Fibroblast of lung (primary cell): ENCODE data around the gene ERCC6L. TPM values are rescaled to one million over a fixed set of nuclear protein-coding genes. Genes with fewer than 3 reads are reported as not detected.

Experiments
- DNase-seq, 2 donors: peaks; one replicate each; pipeline versions ENCODE4 v3.0.0 to v3.0.0-alpha.2; 2010; ENCODE audit warnings: low read depth in 2 of 2
- H2AFZ ChIP-seq: 2 replicates; pipeline ENCODE4 v1.5.1; 2012; ENCODE audit warnings: low read length, control low read depth, inconsistent platforms
- H3K27ac ChIP-seq: 2 replicates; pipeline ENCODE4 v1.5.1; 2011; ENCODE audit warnings: low read length, control low read depth; ENCODE audit not compliant: insufficient read depth
- H3K27me3 ChIP-seq: 2 replicates; pipeline ENCODE4 v1.5.1; 2011; ENCODE audit warnings: mild to moderate bottlenecking, low read length; ENCODE audit not compliant: control insufficient read depth, insufficient read depth
- H3K36me3 ChIP-seq: 2 replicates; pipeline ENCODE4 v1.5.1; 2011; ENCODE audit warnings: low read length; ENCODE audit not compliant: control insufficient read depth, insufficient read depth
- H3K4me1 ChIP-seq: 2 replicates; pipeline ENCODE4 v1.5.1; 2011; ENCODE audit warnings: low read length; ENCODE audit not compliant: control insufficient read depth, insufficient read depth; ENCODE audit errors: extremely low read depth
- H3K4me2 ChIP-seq: 2 replicates; pipeline ENCODE4 v1.5.1; 2011; ENCODE audit warnings: low read length, control low read depth; ENCODE audit not compliant: insufficient read depth; ENCODE audit errors: extremely low read depth
- H3K4me3 ChIP-seq, 4 experiments: fragments of 200-600 bp in 1 of 4; sonication (generic) in 1 of 4; replicated peaks in 1 of 4; 2 replicates each; pipeline ENCODE4 v1.5.1; 2011 to 2016; ENCODE audit warnings: low read length in 4 of 4, low read depth in 3 of 4, mild to moderate bottlenecking in 3 of 4, control low read depth in 2 of 4, inconsistent platforms in 1 of 4, mixed read lengths in 1 of 4; ENCODE audit not compliant: insufficient read depth in 1 of 4; ENCODE audit errors: control extremely low read depth in 1 of 4
- H3K79me2 ChIP-seq: 2 replicates; pipeline ENCODE4 v1.5.1; 2012; ENCODE audit warnings: mild to moderate bottlenecking, low read length, inconsistent platforms; ENCODE audit not compliant: control insufficient read depth, insufficient read depth
- H3K9ac ChIP-seq: 2 replicates; pipeline ENCODE4 v1.5.1; 2011; ENCODE audit warnings: mild to moderate bottlenecking, low read length, control low read depth; ENCODE audit not compliant: insufficient read depth
- H3K9me3 ChIP-seq: 2 replicates; pipeline ENCODE4 v1.5.1; 2012; ENCODE audit warnings: low read depth, low read length; ENCODE audit not compliant: control insufficient read depth, insufficient read depth
- H4K20me1 ChIP-seq: 2 replicates; pipeline ENCODE4 v1.5.1; 2011; ENCODE audit warnings: low read length; ENCODE audit not compliant: control insufficient read depth, insufficient read depth; ENCODE audit errors: extremely low read depth
- EZH2 ChIP-seq: IDR thresholded peaks from 2 replicates; pipeline ENCODE4 v1.5.1; 2012; ENCODE audit warnings: low read length, control low read depth, mild to moderate bottlenecking; ENCODE audit errors: missing control alignments
- polyA plus RNA-seq, 2 donors: library from polyadenylated mRNA; depleted of rRNA in 1 of 2; stranded (reverse) in 1 of 2; unstranded in 1 of 2; fragments of >200 nt; gene quantifications; 2 replicates each; pipeline ENCODE4 v1.2.1, GENCODE V29; 2011 to 2012; ENCODE audit warnings: missing spikeins in 1 of 2
- total RNA-seq: library from RNA; depleted of rRNA; stranded (reverse); fragments of >200 nt; gene quantifications from 2 replicates; pipeline ENCODE4 v1.2.1, GENCODE V29; 2014
- TF ChIP-seq, protein P1 (sequence below), 2 donors: IDR thresholded peaks in 1 of 2; conservative IDR thresholded peaks in 1 of 2; 1 replicate in 1 of 2; 2 replicates in 1 of 2; pipeline ENCODE4 v1.5.1; 2011 to 2012; ENCODE audit warnings: low read length in 2 of 2, control low read depth in 1 of 2, inconsistent platforms in 1 of 2, low read depth in 1 of 2, mild to moderate bottlenecking in 1 of 2

Gene ERCC6L
- total and polyA plus RNA-seq, 2 donors (not counting 1 experiment from before 2014, with no cell fraction given) = 0.66 to 1.7 TPM

GRCh38 chrX:72270316-72270866, 31.6 kb upstream of the ERCC6L start:
- TF ChIP-seq, protein P1, sequence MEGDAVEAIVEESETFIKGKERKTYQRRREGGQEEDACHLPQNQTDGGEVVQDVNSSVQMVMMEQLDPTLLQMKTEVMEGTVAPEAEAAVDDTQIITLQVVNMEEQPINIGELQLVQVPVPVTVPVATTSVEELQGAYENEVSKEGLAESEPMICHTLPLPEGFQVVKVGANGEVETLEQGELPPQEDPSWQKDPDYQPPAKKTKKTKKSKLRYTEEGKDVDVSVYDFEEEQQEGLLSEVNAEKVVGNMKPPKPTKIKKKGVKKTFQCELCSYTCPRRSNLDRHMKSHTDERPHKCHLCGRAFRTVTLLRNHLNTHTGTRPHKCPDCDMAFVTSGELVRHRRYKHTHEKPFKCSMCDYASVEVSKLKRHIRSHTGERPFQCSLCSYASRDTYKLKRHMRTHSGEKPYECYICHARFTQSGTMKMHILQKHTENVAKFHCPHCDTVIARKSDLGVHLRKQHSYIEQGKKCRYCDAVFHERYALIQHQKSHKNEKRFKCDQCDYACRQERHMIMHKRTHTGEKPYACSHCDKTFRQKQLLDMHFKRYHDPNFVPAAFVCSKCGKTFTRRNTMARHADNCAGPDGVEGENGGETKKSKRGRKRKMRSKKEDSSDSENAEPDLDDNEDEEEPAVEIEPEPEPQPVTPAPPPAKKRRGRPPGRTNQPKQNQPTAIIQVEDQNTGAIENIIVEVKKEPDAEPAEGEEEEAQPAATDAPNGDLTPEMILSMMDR (conservative IDR thresholded peaks at IDR 0.05 in 1 of 2, IDR thresholded peaks at IDR 0.05 in 1 of 2; ENCODE audit: low read depth in 1 of 2, low read length in 2 of 2) = no peak
- TF ChIP-seq EZH2 = no peak
- no peaks in the 10 kb centered on the region for H3K27me3 ChIP-seq
- no peak for DNase-seq
- no peak overlapping the region for H3K4me3 ChIP-seq
- H3K79me2 ChIP-seq = peaks cover 22% of the 10 kb centered on the region
- H3K9ac ChIP-seq = no peak overlapping the region
- peak overlapping the region; percentile 23 for H3K4me2 ChIP-seq
- H4K20me1 ChIP-seq = peaks cover 7% of the 10 kb centered on the region
- no peak overlapping the region for H2AFZ ChIP-seq
- H3K9me3 ChIP-seq = no peaks in the 10 kb centered on the region
- H3K27ac ChIP-seq = peak overlapping the region; percentile 46
- peaks cover 27% of the 10 kb centered on the region for H3K36me3 ChIP-seq
- H3K4me1 ChIP-seq = peaks cover 13% of the 10 kb centered on the region

DNA sequence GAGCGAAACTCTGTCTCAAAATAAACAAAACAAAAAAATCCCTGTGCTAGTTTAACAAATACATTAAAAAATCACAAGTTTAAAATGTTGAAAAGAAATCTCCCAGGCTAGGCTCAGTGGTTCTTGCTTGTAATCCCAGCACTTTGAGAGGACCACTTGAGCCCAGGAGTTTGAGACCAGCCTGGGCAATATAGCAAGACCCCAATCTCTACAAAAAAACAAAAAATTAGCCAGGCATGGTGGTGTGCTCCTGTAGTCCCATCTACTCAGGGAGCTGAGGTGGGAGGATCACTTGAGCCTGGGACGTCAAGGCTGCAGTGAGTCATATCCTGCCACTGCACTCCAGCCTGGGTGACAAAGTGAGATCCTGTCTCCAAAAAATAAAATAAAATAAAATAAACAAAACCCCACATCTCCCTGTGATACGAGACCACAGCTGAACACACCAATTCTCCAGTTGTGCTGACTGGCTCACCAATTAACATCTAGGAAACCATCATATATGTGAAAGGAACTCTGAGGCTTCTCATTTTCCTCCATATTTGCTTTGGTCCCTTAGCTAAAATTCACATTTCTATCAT, 30.9 kb upstream of the ERCC6L start:
- no peaks in the 10 kb centered on the region for H3K27me3 ChIP-seq
- H3K36me3 ChIP-seq = peaks cover 23% of the 10 kb centered on the region
- H3K27ac ChIP-seq = peak overlapping the region; percentile 46
- TF ChIP-seq, protein P1 (conservative IDR thresholded peaks at IDR 0.05 in 1 of 2, IDR thresholded peaks at IDR 0.05 in 1 of 2; ENCODE audit: low read depth in 1 of 2, low read length in 2 of 2) = no peak
- no peak overlapping the region for H3K9ac ChIP-seq
- H4K20me1 ChIP-seq = peaks cover 7% of the 10 kb centered on the region
- peak; percentile 49 to 76 for DNase-seq
- no peak overlapping the region for H2AFZ ChIP-seq
- peak overlapping the region; percentile 23 for H3K4me2 ChIP-seq
- H3K4me1 ChIP-seq = peaks cover 13% of the 10 kb centered on the region
- H3K4me3 ChIP-seq = no peak overlapping the region
- H3K9me3 ChIP-seq = no peaks in the 10 kb centered on the region
- H3K79me2 ChIP-seq = peaks cover 16% of the 10 kb centered on the region

DNA sequence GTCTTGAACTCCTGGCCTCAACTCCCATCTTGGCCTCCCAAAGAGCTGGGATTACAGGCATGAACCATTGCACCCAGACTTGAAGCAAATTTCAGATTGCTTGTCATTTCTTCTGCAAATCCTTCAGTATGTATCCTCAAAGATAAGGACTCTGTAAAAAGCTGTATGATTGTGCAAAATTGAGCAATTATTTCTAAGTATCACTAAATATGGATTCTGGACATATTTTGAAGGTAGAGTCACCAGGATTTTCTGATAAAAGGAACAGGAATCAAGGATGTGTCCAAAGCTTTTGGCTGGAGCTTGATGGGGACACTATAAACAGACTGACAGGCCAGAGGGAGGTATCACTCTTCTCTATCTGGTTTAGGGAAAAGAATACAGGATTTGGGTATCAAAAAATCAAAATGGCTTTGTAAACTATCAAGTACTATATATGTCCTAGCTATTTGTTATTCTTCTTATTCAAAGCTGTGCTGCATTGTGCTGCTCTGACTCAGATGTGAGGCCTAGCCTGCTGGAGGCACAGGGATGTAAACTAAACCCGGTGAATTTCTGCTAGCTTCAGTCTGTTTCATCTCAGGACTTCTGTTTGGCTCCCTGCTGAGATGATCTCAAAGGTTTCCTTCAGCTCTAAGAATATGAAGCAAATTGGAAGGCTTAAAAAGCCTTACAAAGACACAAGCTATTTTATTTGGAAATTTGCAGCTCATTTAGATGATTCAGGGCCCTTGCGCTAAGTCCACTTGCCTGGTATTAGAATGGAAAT, 30.0 kb upstream of the ERCC6L start:
- TF ChIP-seq, protein P1 (conservative IDR thresholded peaks at IDR 0.05 in 1 of 2, IDR thresholded peaks at IDR 0.05 in 1 of 2; ENCODE audit: low read depth in 1 of 2, low read length in 2 of 2) = no peak
- TF ChIP-seq EZH2 = no peak
- peaks cover 7% of the 10 kb centered on the region for H3K79me2 ChIP-seq
- H3K27me3 ChIP-seq = no peaks in the 10 kb centered on the region
- no peak overlapping the region for H3K4me2 ChIP-seq
- H3K9ac ChIP-seq = no peak overlapping the region
- peak overlapping the region; percentile 46 for H3K27ac ChIP-seq
- peaks cover 10% of the 10 kb centered on the region for H3K4me1 ChIP-seq
- DNase-seq = peak; percentile 69
- peaks cover 3% of the 10 kb centered on the region for H4K20me1 ChIP-seq
- H2AFZ ChIP-seq = no peak overlapping the region
- no peak overlapping the region for H3K4me3 ChIP-seq
- H3K36me3 ChIP-seq = peaks cover 19% of the 10 kb centered on the region
- H3K9me3 ChIP-seq = no peaks in the 10 kb centered on the region
